Endothelial cell of umbilical vein (primary cell): ENCODE results near the gene PPP1CA.

ENCODE experiments used
- EZH2 ChIP-seq: IDR thresholded peaks from 2 replicates; pipeline ENCODE4 v1.6.1; 2012; ENCODE audit warnings: borderline replicate concordance, low read depth, mild to moderate bottlenecking, moderate library complexity, low read length, inconsistent platforms; ENCODE audit not compliant: severe bottlenecking
- TF ChIP-seq, protein P1 (sequence below), 2 donors: IDR thresholded peaks; 1 replicate in 1 of 2; 2 replicates in 1 of 2; pipeline ENCODE4 v1.5.1; 2011; ENCODE audit warnings: low read length in 2 of 2, mild to moderate bottlenecking in 2 of 2, moderate library complexity in 2 of 2, control low read depth in 1 of 2, inconsistent platforms in 1 of 2, low read depth in 1 of 2; ENCODE audit not compliant: insufficient read depth in 1 of 2; ENCODE audit errors: extremely low read depth in 1 of 2

DNA sequence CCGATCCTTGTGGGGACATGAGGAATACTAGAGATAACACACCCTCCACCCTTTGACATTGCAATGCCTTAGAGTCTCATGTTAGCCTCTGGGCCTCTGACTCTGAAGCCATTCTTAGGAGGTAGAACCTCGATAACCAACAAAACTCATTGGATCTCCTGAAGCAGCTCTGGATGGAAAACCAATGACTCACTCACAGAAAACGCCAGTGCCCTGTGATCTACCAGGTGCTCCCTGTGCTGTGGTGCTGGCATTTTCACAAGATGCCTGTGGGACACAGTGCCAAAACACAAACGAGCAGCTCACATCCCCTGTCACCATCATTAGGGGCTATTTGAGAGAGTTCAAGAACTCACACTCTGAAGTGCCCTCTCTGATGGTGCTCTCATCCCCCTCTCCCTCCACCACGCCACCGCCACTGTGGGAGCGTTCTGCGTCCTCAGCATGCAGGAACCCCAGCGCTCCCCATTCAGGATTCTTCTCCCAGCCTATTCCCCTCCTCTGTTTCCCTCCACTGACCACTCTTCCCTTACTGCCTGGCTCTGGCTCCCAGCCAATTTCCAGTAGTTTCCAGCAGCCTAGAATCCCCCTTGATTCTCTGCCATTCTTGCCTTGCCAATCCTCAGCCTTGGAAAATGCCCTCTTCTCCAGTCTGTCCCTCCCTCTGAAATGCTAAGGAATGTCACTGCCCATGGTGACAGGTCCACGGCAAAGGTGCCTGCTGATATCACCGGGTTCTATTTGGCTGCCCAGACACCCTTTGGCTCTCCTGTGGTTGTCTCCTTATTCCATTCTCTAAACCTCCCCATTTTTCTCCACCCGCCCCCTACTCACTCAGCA lies 43.6 kb downstream of the PPP1CA start:
- no peak for TF ChIP-seq EZH2
- TF ChIP-seq, protein P1, sequence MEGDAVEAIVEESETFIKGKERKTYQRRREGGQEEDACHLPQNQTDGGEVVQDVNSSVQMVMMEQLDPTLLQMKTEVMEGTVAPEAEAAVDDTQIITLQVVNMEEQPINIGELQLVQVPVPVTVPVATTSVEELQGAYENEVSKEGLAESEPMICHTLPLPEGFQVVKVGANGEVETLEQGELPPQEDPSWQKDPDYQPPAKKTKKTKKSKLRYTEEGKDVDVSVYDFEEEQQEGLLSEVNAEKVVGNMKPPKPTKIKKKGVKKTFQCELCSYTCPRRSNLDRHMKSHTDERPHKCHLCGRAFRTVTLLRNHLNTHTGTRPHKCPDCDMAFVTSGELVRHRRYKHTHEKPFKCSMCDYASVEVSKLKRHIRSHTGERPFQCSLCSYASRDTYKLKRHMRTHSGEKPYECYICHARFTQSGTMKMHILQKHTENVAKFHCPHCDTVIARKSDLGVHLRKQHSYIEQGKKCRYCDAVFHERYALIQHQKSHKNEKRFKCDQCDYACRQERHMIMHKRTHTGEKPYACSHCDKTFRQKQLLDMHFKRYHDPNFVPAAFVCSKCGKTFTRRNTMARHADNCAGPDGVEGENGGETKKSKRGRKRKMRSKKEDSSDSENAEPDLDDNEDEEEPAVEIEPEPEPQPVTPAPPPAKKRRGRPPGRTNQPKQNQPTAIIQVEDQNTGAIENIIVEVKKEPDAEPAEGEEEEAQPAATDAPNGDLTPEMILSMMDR (IDR thresholded peaks at IDR 0.05; ENCODE audit: extremely low read depth in 1 of 2, insufficient read depth in 1 of 2, low read depth in 1 of 2, low read length in 2 of 2): no peak
